DMS 273 treated with DMSO at 0.1 percent for 48 hours (cell line): Measurements from ENCODE around the gene ZNF423.

Experiments
- DNase-seq: peaks from one replicate; lab custom pipeline; 2025; lab: John Stamatoyannopoulos, UW

The ZNF423 gene

GRCh38 chr16:49869731-49870130 is 13.8 kb upstream of the ZNF423 start:
- DNase-seq: no peak

- DNase-seq: no peak
These were observed 12.1 kb upstream of the ZNF423 start for GRCh38 chr16:49867796-49868668.

- no peak for DNase-seq
These were observed 11.3 kb upstream of the ZNF423 start for GRCh38 chr16:49867234-49867633.

- DNase-seq: no peak
These were observed 10.7 kb upstream of the ZNF423 start for GRCh38 chr16:49866595-49867071.

GRCh38 chr16:49862694-49863093 is 6.8 kb upstream of the ZNF423 start:
- no peak for DNase-seq

- DNase-seq: no peak
These were observed 5.4 kb upstream of the ZNF423 start for GRCh38 chr16:49861299-49861698.

- DNase-seq: no peak
These were observed 4.7 kb upstream of the ZNF423 start for GRCh38 chr16:49860593-49860992.

GRCh38 chr16:49859125-49859811 is 3.4 kb upstream of the ZNF423 start:
- DNase-seq: peak; percentile 56

GRCh38 chr16:49858200-49859124 is 2.5 kb upstream of the ZNF423 start:
- DNase-seq: peak; percentile 61

- DNase-seq: peak; percentile 91
These were observed 1.7 kb upstream of the ZNF423 start for GRCh38 chr16:49857423-49858181.

GRCh38 chr16:49856672-49857330 is 889 bp upstream of the ZNF423 start:
- DNase-seq: no peak

- peak; percentile 64 for DNase-seq
These were observed 561 bp downstream of the ZNF423 start for GRCh38 chr16:49855280-49855821.

- DNase-seq: no peak
These were observed 1.1 kb downstream of the ZNF423 start for GRCh38 chr16:49854796-49855203.

GRCh38 chr16:49854188-49854795 is 1.6 kb downstream of the ZNF423 start:
- no peak for DNase-seq

GRCh38 chr16:49852279-49852678 is 3.6 kb downstream of the ZNF423 start:
- no peak for DNase-seq

- no peak for DNase-seq
These were observed 4.5 kb downstream of the ZNF423 start for GRCh38 chr16:49851468-49851787.

GRCh38 chr16:49850558-49851467 is 5.1 kb downstream of the ZNF423 start:
- DNase-seq: no peak

GRCh38 chr16:49849754-49850108 is 6.2 kb downstream of the ZNF423 start:
- no peak for DNase-seq

- no peak for DNase-seq
These were observed 6.7 kb downstream of the ZNF423 start for GRCh38 chr16:49849037-49849753.
